Glutamatergic neuron (in vitro differentiated cells): ENCODE data around the gene KLC3. TPM values are rescaled to one million over a fixed set of nuclear protein-coding genes. Genes with fewer than 3 reads are reported as not detected.

ENCODE experiments used
- DNase-seq: peaks from one replicate; pipeline ENCODE4 v3.0.0; 2022
- H3K27ac Mint-ChIP-seq: one replicate; pipeline ENCODE4 v1.8.0; 2020; ENCODE audit warnings: mild to moderate bottlenecking, mixed read lengths, inconsistent platforms; ENCODE audit not compliant: unreplicated experiment
- H3K27me3 Mint-ChIP-seq: one replicate; pipeline ENCODE4 v1.8.0; 2020; ENCODE audit warnings: mild to moderate bottlenecking, moderate library complexity, mixed read lengths, inconsistent platforms; ENCODE audit not compliant: unreplicated experiment
- H3K36me3 Mint-ChIP-seq: one replicate; pipeline ENCODE4 v1.8.0; 2020; ENCODE audit warnings: mild to moderate bottlenecking, mixed read lengths, inconsistent platforms; ENCODE audit not compliant: unreplicated experiment
- H3K4me1 Mint-ChIP-seq: one replicate; pipeline ENCODE4 v1.8.0; 2020; ENCODE audit warnings: mild to moderate bottlenecking, low read depth, mixed read lengths, inconsistent platforms; ENCODE audit not compliant: unreplicated experiment
- H3K4me3 Mint-ChIP-seq: one replicate; pipeline ENCODE4 v1.8.0; 2020; ENCODE audit warnings: mild to moderate bottlenecking, mixed read lengths, inconsistent platforms; ENCODE audit not compliant: unreplicated experiment
- H3K9me3 Mint-ChIP-seq: one replicate; pipeline ENCODE4 v1.8.0; 2020; ENCODE audit warnings: mild to moderate bottlenecking, moderate library complexity, mixed read lengths, inconsistent platforms; ENCODE audit not compliant: unreplicated experiment
- CTCF ChIP-seq: fragments of 200-600 bp; sonication (generic); IDR thresholded peaks from one replicate; pipeline ENCODE4 v1.5.0; 2021; ENCODE audit not compliant: partially characterized antibody, unreplicated experiment
- total RNA-seq: library from RNA; stranded (reverse); fragmentation: NEBNext Ultra II Directional; extraction: Animal tissue kit (Norgen Biotek cat#: 25700); gene quantifications from one replicate; pipeline ENCODE4 v1.2.1, GENCODE V29; 2021; ENCODE audit not compliant: unreplicated experiment

KLC3 gene
- total RNA-seq, 1 donor from 2014 or later = not detected

GRCh38 chr19:45296355-45296754 lies 44.2 kb upstream of the KLC3 start:
- H3K4me3 Mint-ChIP-seq = no peak overlapping the region
- TF ChIP-seq CTCF = no peak
- peaks cover 3% of the 10 kb centered on the region for H3K9me3 Mint-ChIP-seq
- no peak overlapping the region for H3K27ac Mint-ChIP-seq
- H3K27me3 Mint-ChIP-seq = peaks cover 10% of the 10 kb centered on the region
- H3K36me3 Mint-ChIP-seq = peaks cover 26% of the 10 kb centered on the region
- H3K4me1 Mint-ChIP-seq = peaks cover 3% of the 10 kb centered on the region
- no peak for DNase-seq

- no peak for TF ChIP-seq CTCF
- Mint-ChIP-seq H3K27me3 (peaks cover 10% of the 10 kb centered on the region), H3K4me3 (no peak overlapping the region), H3K4me1 (peaks cover 3% of the 10 kb centered on the region), H3K9me3 (peaks cover 2% of the 10 kb centered on the region), H3K27ac (no peak overlapping the region), H3K36me3 (peaks cover 16% of the 10 kb centered on the region)
- no peak for DNase-seq
Measured at GRCh38 chr19:45297674-45298073, 42.9 kb upstream of the KLC3 start.

- no peak overlapping the region for H3K27ac Mint-ChIP-seq
Measured at GRCh38 chr19:45298264-45298663, 42.3 kb upstream of the KLC3 start.

GRCh38 chr19:45299719-45300118 lies 40.8 kb upstream of the KLC3 start:
- H3K9me3 Mint-ChIP-seq = peaks cover 9% of the 10 kb centered on the region
- H3K36me3 Mint-ChIP-seq = peaks cover 9% of the 10 kb centered on the region
- H3K27me3 Mint-ChIP-seq = peaks cover 9% of the 10 kb centered on the region
- no peak for DNase-seq
- H3K27ac Mint-ChIP-seq = no peak overlapping the region
- H3K4me1 Mint-ChIP-seq = peaks cover under 1% of the 10 kb centered on the region
- H3K4me3 Mint-ChIP-seq = no peak overlapping the region
- no peak for TF ChIP-seq CTCF

More at GRCh38 chr19:45298264-45298663, 42.3 kb upstream of the KLC3 start:
- Mint-ChIP-seq H3K27me3 (peaks cover 10% of the 10 kb centered on the region), H3K9me3 (peaks cover 1% of the 10 kb centered on the region), H3K4me1 (peaks cover 3% of the 10 kb centered on the region), H3K36me3 (peaks cover 14% of the 10 kb centered on the region), H3K4me3 (no peak overlapping the region)
- no peak for TF ChIP-seq CTCF
- no peak for DNase-seq

- DNase-seq = no peak
- Mint-ChIP-seq H3K27me3 (peaks cover 12% of the 10 kb centered on the region), H3K27ac (no peak overlapping the region), H3K36me3 (no peaks in the 10 kb centered on the region), H3K9me3 (peaks cover 12% of the 10 kb centered on the region), H3K4me3 (no peak overlapping the region), H3K4me1 (no peaks in the 10 kb centered on the region)
- TF ChIP-seq CTCF = no peak
Measured at GRCh38 chr19:45302416-45302815, 38.1 kb upstream of the KLC3 start.
